Measurements from ENCODE around the gene RAX. TPM values are rescaled to one million over a fixed set of nuclear protein-coding genes. Genes with fewer than 3 reads are reported as not detected.

The RAX gene
- total RNA-seq (not detected), total RNA-seq (0 reads per million in 2 donors)

GRCh38 chr18:59272891-59273758 lies at the start of gene RAX:
RAX (minus strand) TSS chr18:59273454; CDS start chr18:59273206, 248 bp downstream.
- DNase-seq (no peak), ATAC-seq (peak; percentile 44)
- H3K27ac Mint-ChIP-seq = no peak within 1 kb of the TSS
- H3K4me3 Mint-ChIP-seq = peak within 1 kb of the TSS; percentile 71
- peaks cover 83% of the 10 kb centered on the region for H3K27me3 Mint-ChIP-seq
- no peaks in the 10 kb centered on the region for H3K9me3 ChIP-seq (ENCODE audit: control insufficient read depth, low read length, poor library complexity, severe bottlenecking)
- H3K36me3 Mint-ChIP-seq (ENCODE audit: low read depth) = peaks cover 3% of the 10 kb centered on the region
- H3K4me1 Mint-ChIP-seq = peaks cover 26% of the 10 kb centered on the region

- no peaks in the 10 kb centered on the region for H3K4me1 Mint-ChIP-seq
- no peaks in the 10 kb centered on the region for H3K9me3 ChIP-seq (ENCODE audit: control insufficient read depth, low read length, poor library complexity, severe bottlenecking)
- H3K4me3 Mint-ChIP-seq = no peak within 1 kb of the TSS
- no peak for DNase-seq
- no peak within 1 kb of the TSS for H3K27ac Mint-ChIP-seq
- ATAC-seq = no peak
- H3K27me3 Mint-ChIP-seq = peaks cover 28% of the 10 kb centered on the region
- no peaks in the 10 kb centered on the region for H3K36me3 Mint-ChIP-seq (ENCODE audit: low read depth)
Measured at GRCh38 chr18:59318460-59319050, 45.3 kb upstream of the RAX start, which contains the start of gene CPLX4. CPLX4 (minus strand) TSS chr18:59318649; CDS start chr18:59318462, 187 bp downstream.

GRCh38 chr18:59311631-59312030 lies 38.4 kb upstream of the RAX start:
- H3K27ac Mint-ChIP-seq = no peak overlapping the region
- DNase-seq (no peak), ATAC-seq (no peak)
- no peaks in the 10 kb centered on the region for H3K9me3 ChIP-seq (ENCODE audit: control insufficient read depth, low read length, poor library complexity, severe bottlenecking)
- no peaks in the 10 kb centered on the region for H3K36me3 Mint-ChIP-seq (ENCODE audit: low read depth)
- peaks cover 2% of the 10 kb centered on the region for H3K4me1 Mint-ChIP-seq
- H3K27me3 Mint-ChIP-seq = peaks cover 72% of the 10 kb centered on the region
- no peak overlapping the region for H3K4me3 Mint-ChIP-seq

GRCh38 chr18:59308938-59309260 lies 35.6 kb upstream of the RAX start:
- H3K4me1 Mint-ChIP-seq = peaks cover 6% of the 10 kb centered on the region
- H3K27me3 Mint-ChIP-seq = peaks cover 77% of the 10 kb centered on the region
- no peaks in the 10 kb centered on the region for H3K9me3 ChIP-seq (ENCODE audit: control insufficient read depth, low read length, poor library complexity, severe bottlenecking)
- peaks cover 6% of the 10 kb centered on the region for H3K36me3 Mint-ChIP-seq (ENCODE audit: low read depth)
- DNase-seq = no peak
- ATAC-seq = no peak
- no peak overlapping the region for H3K27ac Mint-ChIP-seq
- no peak overlapping the region for H3K4me3 Mint-ChIP-seq

GRCh38 chr18:59308248-59308937 lies 35.1 kb upstream of the RAX start:
- peak overlapping the region; percentile 47 for H3K4me3 Mint-ChIP-seq
- peak; percentile 90 for ATAC-seq
- peaks cover 6% of the 10 kb centered on the region for H3K36me3 Mint-ChIP-seq (ENCODE audit: low read depth)
- H3K9me3 ChIP-seq (ENCODE audit: control insufficient read depth, low read length, poor library complexity, severe bottlenecking) = no peaks in the 10 kb centered on the region
- no peak overlapping the region for H3K27ac Mint-ChIP-seq
- peak; percentile 44 to 65 (median 60) for DNase-seq
- peaks cover 6% of the 10 kb centered on the region for H3K4me1 Mint-ChIP-seq
- H3K27me3 Mint-ChIP-seq = peaks cover 74% of the 10 kb centered on the region

- ATAC-seq (no peak), DNase-seq (no peak)
- Mint-ChIP-seq H3K4me3 (no peak overlapping the region), H3K4me1 (peaks cover 6% of the 10 kb centered on the region), H3K27ac (no peak overlapping the region), H3K36me3 (ENCODE audit: low read depth) (peaks cover 6% of the 10 kb centered on the region), H3K27me3 (peaks cover 72% of the 10 kb centered on the region)
- no peaks in the 10 kb centered on the region for H3K9me3 ChIP-seq (ENCODE audit: control insufficient read depth, low read length, poor library complexity, severe bottlenecking)
Measured at GRCh38 chr18:59306640-59307039, 33.4 kb upstream of the RAX start.

- DNase-seq (no peak), ATAC-seq (no peak)
- peaks cover 6% of the 10 kb centered on the region for H3K4me1 Mint-ChIP-seq
- peaks cover 6% of the 10 kb centered on the region for H3K36me3 Mint-ChIP-seq (ENCODE audit: low read depth)
- no peak overlapping the region for H3K27ac Mint-ChIP-seq
- no peak overlapping the region for H3K4me3 Mint-ChIP-seq
- no peaks in the 10 kb centered on the region for H3K9me3 ChIP-seq (ENCODE audit: control insufficient read depth, low read length, poor library complexity, severe bottlenecking)
- peaks cover 62% of the 10 kb centered on the region for H3K27me3 Mint-ChIP-seq
Measured at GRCh38 chr18:59305295-59305694, 32.0 kb upstream of the RAX start.

- H3K36me3 Mint-ChIP-seq (ENCODE audit: low read depth) = peaks cover 6% of the 10 kb centered on the region
Measured at GRCh38 chr18:59303656-59304195, 30.5 kb upstream of the RAX start.

GRCh38 chr18:59303006-59303405 lies 29.8 kb upstream of the RAX start:
- H3K4me3 Mint-ChIP-seq = no peak overlapping the region
- H3K27ac Mint-ChIP-seq = no peak overlapping the region
- H3K9me3 ChIP-seq (ENCODE audit: control insufficient read depth, low read length, poor library complexity, severe bottlenecking) = no peaks in the 10 kb centered on the region
- DNase-seq = no peak
- peaks cover 58% of the 10 kb centered on the region for H3K27me3 Mint-ChIP-seq
- H3K36me3 Mint-ChIP-seq (ENCODE audit: low read depth) = peaks cover 6% of the 10 kb centered on the region
- peaks cover 4% of the 10 kb centered on the region for H3K4me1 Mint-ChIP-seq
- ATAC-seq = no peak

More at GRCh38 chr18:59303656-59304195, 30.5 kb upstream of the RAX start:
- DNase-seq (no peak), ATAC-seq (no peak)
- Mint-ChIP-seq H3K27ac (no peak overlapping the region), H3K4me1 (peaks cover 6% of the 10 kb centered on the region), H3K27me3 (peaks cover 56% of the 10 kb centered on the region), H3K4me3 (no peak overlapping the region)
- no peaks in the 10 kb centered on the region for H3K9me3 ChIP-seq (ENCODE audit: control insufficient read depth, low read length, poor library complexity, severe bottlenecking)

- Mint-ChIP-seq H3K27me3 (peaks cover 55% of the 10 kb centered on the region), H3K36me3 (ENCODE audit: low read depth) (peaks cover 6% of the 10 kb centered on the region), H3K4me3 (no peak overlapping the region), H3K27ac (no peak overlapping the region), H3K4me1 (peaks cover 4% of the 10 kb centered on the region)
- no peaks in the 10 kb centered on the region for H3K9me3 ChIP-seq (ENCODE audit: control insufficient read depth, low read length, poor library complexity, severe bottlenecking)
- DNase-seq (no peak), ATAC-seq (no peak)
Measured at GRCh38 chr18:59301929-59302328, 28.7 kb upstream of the RAX start.

- Mint-ChIP-seq H3K27ac (no peak overlapping the region), H3K27me3 (peaks cover 50% of the 10 kb centered on the region), H3K36me3 (ENCODE audit: low read depth) (peaks cover 6% of the 10 kb centered on the region), H3K4me1 (peaks cover 4% of the 10 kb centered on the region), H3K4me3 (no peak overlapping the region)
- no peaks in the 10 kb centered on the region for H3K9me3 ChIP-seq (ENCODE audit: control insufficient read depth, low read length, poor library complexity, severe bottlenecking)
- ATAC-seq (no peak), DNase-seq (no peak)
Measured at GRCh38 chr18:59300676-59301285, 27.5 kb upstream of the RAX start.

- DNase-seq (no peak), ATAC-seq (no peak)
- no peaks in the 10 kb centered on the region for H3K9me3 ChIP-seq (ENCODE audit: control insufficient read depth, low read length, poor library complexity, severe bottlenecking)
- H3K36me3 Mint-ChIP-seq (ENCODE audit: low read depth) = no peaks in the 10 kb centered on the region
- no peak overlapping the region for H3K4me3 Mint-ChIP-seq
- H3K27me3 Mint-ChIP-seq = peaks cover 51% of the 10 kb centered on the region
- H3K27ac Mint-ChIP-seq = no peak overlapping the region
- H3K4me1 Mint-ChIP-seq = no peaks in the 10 kb centered on the region
Measured at GRCh38 chr18:59298871-59299270, 25.6 kb upstream of the RAX start.

- H3K27me3 Mint-ChIP-seq = peaks cover 60% of the 10 kb centered on the region
- peaks cover 7% of the 10 kb centered on the region for H3K36me3 Mint-ChIP-seq (ENCODE audit: low read depth)
- no peak for ATAC-seq
Measured at GRCh38 chr18:59293317-59293716, 20.1 kb upstream of the RAX start.

More at GRCh38 chr18:59293317-59293716, 20.1 kb upstream of the RAX start:
- no peak for DNase-seq
- no peaks in the 10 kb centered on the region for H3K4me1 Mint-ChIP-seq
- H3K4me3 Mint-ChIP-seq = no peak overlapping the region
- no peak overlapping the region for H3K27ac Mint-ChIP-seq
- no peaks in the 10 kb centered on the region for H3K9me3 ChIP-seq (ENCODE audit: control insufficient read depth, low read length, poor library complexity, severe bottlenecking)

Data from T-helper 17 cell (primary cell).